NB4 (cell line): ENCODE measurements around the gene A1BG.

Experiments
- DNase-seq: peaks from one replicate; pipeline ENCODE4 v3.0.0; 2010; ENCODE audit warnings: low read depth
- H3K4me3 ChIP-seq: one replicate; pipeline ENCODE4 v1.5.1; 2011; ENCODE audit warnings: mild to moderate bottlenecking, low read depth, low read length, moderate library complexity
- CTCF ChIP-seq: IDR thresholded peaks from one replicate; pipeline ENCODE4 v1.5.1; 2012; ENCODE audit warnings: low read depth, low read length
- MAX ChIP-seq: IDR thresholded peaks from 2 replicates; pipeline ENCODE4 v1.6.1; 2011; ENCODE audit warnings: low read depth, low read length
- MYC ChIP-seq: IDR thresholded peaks from 2 replicates; pipeline ENCODE4 v1.6.1; 2011; ENCODE audit warnings: low read depth, low read length
- POLR2A ChIP-seq: IDR thresholded peaks from 2 replicates; pipeline ENCODE4 v1.6.1; 2011; ENCODE audit warnings: mild to moderate bottlenecking; ENCODE audit not compliant: insufficient read length; ENCODE audit errors: extremely low read depth

The A1BG gene

GRCh38 chr19:58398545-58398944 lies 45.3 kb upstream of the A1BG start:
- H3K4me3 ChIP-seq: no peak overlapping the region
- TF ChIP-seq MAX (no peak), MYC (no peak), POLR2A (no peak), CTCF (no peak)
- DNase-seq: no peak

DNA sequence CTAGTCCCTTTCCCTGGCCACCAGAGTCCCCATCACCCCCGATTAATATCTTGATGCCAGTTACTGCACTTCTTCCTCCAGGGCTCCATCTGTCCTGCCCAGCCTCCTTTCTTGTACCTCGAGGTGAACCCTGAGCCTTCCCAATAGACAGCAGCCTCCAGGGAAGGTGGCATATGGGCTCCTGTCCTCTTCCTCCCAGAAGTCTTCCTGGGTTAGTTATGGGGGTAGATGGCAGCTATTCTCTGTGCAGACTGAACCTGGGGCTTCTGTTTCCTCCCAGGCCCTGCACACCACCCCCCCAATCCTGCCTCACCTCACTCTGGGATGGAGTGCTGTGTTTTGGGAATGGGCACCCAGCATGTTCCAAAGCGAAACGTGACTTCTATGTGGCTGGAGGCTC lies 44.8 kb upstream of the A1BG start:
- no peak for DNase-seq
- no peak overlapping the region for H3K4me3 ChIP-seq
- TF ChIP-seq POLR2A: no peak
- TF ChIP-seq MAX: no peak
- TF ChIP-seq MYC: no peak
- no peak for TF ChIP-seq CTCF

DNA sequence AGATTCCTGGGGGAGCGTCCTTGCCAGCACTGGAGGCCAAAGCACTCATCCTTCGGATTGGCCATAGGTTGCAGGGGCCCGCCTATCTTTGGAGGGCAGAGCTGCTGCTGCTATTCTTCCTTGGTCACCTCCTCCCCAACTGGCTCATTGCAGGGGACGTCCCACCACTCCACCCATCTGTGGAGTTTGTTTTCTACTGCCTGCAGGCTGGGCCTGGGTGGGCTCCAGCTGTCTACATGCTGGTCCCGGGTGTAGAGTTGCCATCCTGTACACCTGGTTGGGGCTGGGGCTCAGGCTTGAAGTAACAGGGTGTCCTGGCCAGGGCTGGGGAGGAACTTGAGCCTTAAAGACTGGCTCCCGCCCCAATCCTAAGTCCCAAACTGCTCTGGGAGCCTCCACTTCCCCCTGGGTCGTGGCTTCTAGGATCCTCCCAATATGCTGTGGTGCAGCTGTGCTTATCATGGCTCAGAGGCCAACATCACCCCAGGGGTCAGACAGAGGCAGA lies 44.3 kb upstream of the A1BG start:
- no peak for DNase-seq
- no peak overlapping the region for H3K4me3 ChIP-seq
- TF ChIP-seq CTCF (no peak), POLR2A (no peak), MAX (no peak), MYC (no peak)

- no peak overlapping the region for H3K4me3 ChIP-seq
- TF ChIP-seq CTCF (no peak), MYC (no peak), POLR2A (no peak), MAX (no peak)
- DNase-seq: no peak
These were observed 43.6 kb upstream of the A1BG start for GRCh38 chr19:58396691-58397532.

DNA sequence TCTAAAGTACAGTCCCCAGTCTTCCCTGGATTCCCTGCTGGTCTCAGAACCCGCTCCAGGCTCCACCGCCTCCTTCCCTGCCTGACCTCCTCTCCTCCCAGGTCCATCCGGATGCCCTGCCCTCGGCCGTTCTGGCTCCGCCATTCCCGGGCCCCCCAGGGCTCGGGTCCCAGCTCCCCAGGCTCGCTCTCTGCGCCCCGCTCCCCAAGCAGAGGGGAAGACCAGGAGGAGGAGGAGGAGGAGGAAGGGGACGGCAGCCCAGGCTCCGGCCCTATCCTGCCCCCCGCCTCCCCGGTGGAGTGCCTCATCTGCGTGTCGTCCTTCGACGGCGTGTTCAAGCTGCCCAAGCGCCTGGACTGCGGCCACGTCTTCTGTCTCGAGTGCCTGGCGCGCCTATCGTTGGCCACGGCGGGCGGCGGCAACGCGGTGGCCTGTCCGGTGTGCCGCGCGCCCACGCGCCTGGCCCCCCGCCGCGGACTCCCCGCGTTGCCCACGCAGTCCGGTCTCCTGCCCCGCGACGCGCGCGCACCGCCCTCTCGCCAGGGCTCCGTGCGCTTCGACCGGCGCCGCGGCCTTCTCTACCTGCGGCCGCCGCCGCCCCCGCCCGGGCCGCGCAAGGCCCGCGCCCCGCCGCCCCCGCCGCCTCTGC lies 42.8 kb upstream of the A1BG start:
- no peak overlapping the region for H3K4me3 ChIP-seq
- DNase-seq: no peak
- TF ChIP-seq CTCF (no peak), MYC (no peak), POLR2A (no peak)
